K562 (cell line): ENCODE data around the gene TRIM24. TPM values are rescaled to one million over a fixed set of nuclear protein-coding genes. Genes with fewer than 3 reads are reported as not detected.

Source experiments
- ATAC-seq: fragments of 200-7000 bp; cut with Tn5 transposase; 3 replicates; pipeline ENCODE4 v1.9.1; 2020; ENCODE audit warnings: moderate library complexity
- BruUV-seq: library from RNA; stranded (reverse); fragments of 400-500 nt; replicated peaks from 2 replicates; lab custom pipeline; 2021; lab: Mats Ljungman, UMichigan
- CTCF ChIA-PET: fragments of 300-600 bp; formaldehyde crosslinking; extraction: SDS; loops from one replicate; lab custom pipeline; 2021; ENCODE audit warnings: low intra/inter-chr PET ratio; lab: Yijun Ruan, JAX
- POLR2A ChIA-PET: fragments of 300-600, 350-650 bp; sonication (Branson Sonifier 250); formaldehyde crosslinking; extraction: SDS; loops from one replicate; lab custom pipeline; 2021; ENCODE audit warnings: antibody characterized with exemption, inconsistent platforms; lab: Yijun Ruan, JAX
- DNase-seq, 4 experiments: peaks; one replicate each; pipeline versions ENCODE4 v3.0.0 to v3.0.0-alpha.2; 2011 to 2018; ENCODE audit warnings: low spot score in 3 of 4, mixed read lengths in 3 of 4; ENCODE audit errors: extremely low read depth in 1 of 4
- FAIRE-seq: peaks from 2 replicates; lab custom pipeline; 2011; peaks lifted over from hg19 to GRCh38; lab: Jason Lieb, UNC
- H2AFZ ChIP-seq: 2 replicates; pipeline ENCODE4 v1.6.0; 2011; ENCODE audit warnings: low read depth, low read length, control low read depth, inconsistent platforms
- H3K27ac ChIP-seq: fragments of 200-600 bp; 3 replicates; pipeline ENCODE4 v1.8.0; 2011; ENCODE audit warnings: low read depth, mild to moderate bottlenecking, control low read depth, inconsistent platforms, low read length, moderate library complexity, mixed read lengths; ENCODE audit errors: extremely low read depth
- H3K27me3 ChIP-seq, 2 experiments: fragments of 300-600 bp in 1 of 2; 2 replicates in 1 of 2; 3 replicates in 1 of 2; pipeline versions ENCODE4 v1.6.0 to v1.8.0; 2011; ENCODE audit warnings: inconsistent platforms in 2 of 2, low read length in 2 of 2, mild to moderate bottlenecking in 1 of 2, mixed read lengths in 1 of 2, moderate library complexity in 1 of 2; ENCODE audit not compliant: control insufficient read depth in 2 of 2, insufficient read depth in 2 of 2
- H3K36me3 ChIP-seq: fragments of 300-600 bp; 3 replicates; pipeline ENCODE4 v1.8.0; 2011; ENCODE audit warnings: mild to moderate bottlenecking, low read length, inconsistent platforms; ENCODE audit not compliant: control insufficient read depth, insufficient read depth
- H3K4me1 ChIP-seq, 2 experiments: fragments of 200-600 bp in 1 of 2; replicated peaks in 1 of 2; 2 replicates in 1 of 2; 3 replicates in 1 of 2; pipeline versions ENCODE4 v1.5.1 to v1.8.0; 2011; ENCODE audit warnings: inconsistent platforms in 2 of 2, low read length in 2 of 2, mild to moderate bottlenecking in 1 of 2, mixed read lengths in 1 of 2, moderate library complexity in 1 of 2; ENCODE audit not compliant: control insufficient read depth in 2 of 2, insufficient read depth in 2 of 2
- H3K4me2 ChIP-seq: 2 replicates; pipeline ENCODE4 v1.6.1; 2011; ENCODE audit warnings: low read length, control low read depth, inconsistent platforms, mixed read lengths; ENCODE audit not compliant: insufficient read depth
- H3K4me3 ChIP-seq: fragments of 200-600 bp; sonication (generic), shearing (Covaris generic); 2 replicates; pipeline ENCODE4 v1.5.1; 2016; ENCODE audit warnings: control low read depth, inconsistent platforms
- H3K79me2 ChIP-seq: fragments of 200-600 bp; 3 replicates; pipeline ENCODE4 v1.8.0; 2011; ENCODE audit warnings: low read length, inconsistent platforms; ENCODE audit not compliant: control insufficient read depth, insufficient read depth
- H3K9ac ChIP-seq, 2 experiments: 2 replicates each; pipeline versions ENCODE4 v1.6.0 to v1.6.1; 2011; ENCODE audit warnings: low read depth in 2 of 2, low read length in 2 of 2, control low read depth in 1 of 2, inconsistent platforms in 1 of 2, mild to moderate bottlenecking in 1 of 2, mixed read lengths in 1 of 2; ENCODE audit not compliant: insufficient read depth in 1 of 2
- H3K9me1 ChIP-seq: one replicate; pipeline ENCODE4 v1.6.0; 2011; ENCODE audit warnings: inconsistent platforms, mild to moderate bottlenecking, low read length, moderate library complexity; ENCODE audit not compliant: control insufficient read depth, insufficient read depth
- H3K9me3 ChIP-seq: replicated peaks from 2 replicates; pipeline ENCODE4 v1.5.1; 2011; ENCODE audit warnings: low read depth, low read length, inconsistent platforms; ENCODE audit not compliant: control insufficient read depth, insufficient read depth
- H4K20me1 ChIP-seq: replicated peaks from 2 replicates; pipeline ENCODE4 v1.6.1; 2011; ENCODE audit warnings: low read length, inconsistent platforms, mixed read lengths; ENCODE audit not compliant: control insufficient read depth, insufficient read depth
- ARHGAP35 ChIP-seq: fragments of 450-650 bp; IDR thresholded peaks from 2 replicates; pipeline ENCODE4 v1.6.1; 2018; ENCODE audit not compliant: partially characterized antibody
- BRD9 ChIP-seq: fragments of 450-650 bp; IDR thresholded peaks from 2 replicates; pipeline ENCODE4 v1.6.1; 2018; ENCODE audit warnings: low read depth; ENCODE audit not compliant: partially characterized antibody
- FOS ChIP-seq: IDR thresholded peaks from 3 replicates; pipeline ENCODE4 v1.6.1; 2011; ENCODE audit not compliant: insufficient read length; ENCODE audit errors: extremely low read depth
- FOXA3 ChIP-seq, 2 experiments: fragments of 450-650 bp in 1 of 2; sonication (generic) in 1 of 2; formaldehyde crosslinking; IDR thresholded peaks in 1 of 2; conservative IDR thresholded peaks in 1 of 2; 2 replicates each; pipeline versions ENCODE4 v1.4.0 to v1.8.0; 2020 to 2022; ENCODE audit warnings: mild to moderate bottlenecking in 2 of 2, missing genetic modification reagents in 1 of 2
- FOXJ3 ChIP-seq: sonication (generic); formaldehyde crosslinking; IDR thresholded peaks from 2 replicates; pipeline ENCODE4 v1.4.0; 2020; ENCODE audit warnings: mild to moderate bottlenecking, missing genetic modification reagents
- NFRKB ChIP-seq: fragments of 450-650 bp; IDR thresholded peaks from 2 replicates; pipeline ENCODE4 v1.6.1; 2016; ENCODE audit warnings: low read depth
- NR2F6 ChIP-seq: fragments of 450-650 bp; formaldehyde crosslinking; IDR thresholded peaks from 2 replicates; pipeline ENCODE4 v1.4.0; 2020; ENCODE audit warnings: mild to moderate bottlenecking
- PHF20 ChIP-seq: fragments of 450-650 bp; IDR thresholded peaks from 2 replicates; pipeline ENCODE4 v1.6.1; 2018; ENCODE audit not compliant: partially characterized antibody
- POLR2AphosphoS2 ChIP-seq: IDR thresholded peaks from 2 replicates; pipeline ENCODE4 v1.6.1; 2012; ENCODE audit warnings: low read length, improper control_type of control experiment
- PURB ChIP-seq: sonication (generic); formaldehyde crosslinking; IDR thresholded peaks from 2 replicates; pipeline ENCODE4 v1.9.0; 2021; ENCODE audit warnings: low read depth, mild to moderate bottlenecking, missing genetic modification reagents
- SRSF9 ChIP-seq: fragments of 200-400 bp; formaldehyde crosslinking; IDR thresholded peaks from 2 replicates; pipeline ENCODE4 v1.6.1; 2017; ENCODE audit warnings: low read depth, low read length, borderline replicate concordance
- XRCC5 ChIP-seq: fragments of 200-400 bp; formaldehyde crosslinking; IDR thresholded peaks from 2 replicates; pipeline ENCODE4 v1.6.1; 2017; ENCODE audit warnings: low read depth, mild to moderate bottlenecking, low read length
- ZNF124 ChIP-seq: sonication (generic); formaldehyde crosslinking; IDR thresholded peaks from 2 replicates; pipeline ENCODE4 v1.8.1; 2022; ENCODE audit warnings: missing genetic modification reagents
- ZNF140 ChIP-seq: fragments of 250-450 bp; sonication (Bioruptor Pico); IDR thresholded peaks from 2 replicates; pipeline ENCODE4 v1.8.0; 2021; ENCODE audit warnings: moderate library complexity, mild to moderate bottlenecking, inconsistent platforms
- ZNF347 ChIP-seq: fragments of 450-650 bp; formaldehyde crosslinking; IDR thresholded peaks from 2 replicates; pipeline ENCODE4 v1.4.0; 2020; ENCODE audit warnings: low read depth, mild to moderate bottlenecking, moderate library complexity
- whole genome bisulfite sequencing: fragments of 100-300 bp; shearing (Covaris generic); methylation state at CpG from one replicate; pipeline ENCODE4 v1.1.6; 2016; ENCODE audit warnings: low coverage, mixed read lengths; ENCODE audit not compliant: insufficient coverage; ENCODE audit errors: missing lambda C conversion rate; 5-methylcytosine and 5-hydroxymethylcytosine counted together
- in situ Hi-C: fragments of 300-500 bp; cut with MboI; formaldehyde crosslinking; loops from 4 replicates; pipeline ENCODE4 v1.15.0; 2018; ENCODE audit warnings: inconsistent platforms, mixed read lengths
- intact Hi-C: fragments of 100-400 bp; cut with micrococcal nuclease; formaldehyde crosslinking; loops from 2 replicates; pipeline ENCODE4 v1.14.2; 2022
- polyA plus RNA-seq, 8 experiments: library from polyadenylated mRNA; depleted of rRNA in 4 of 8; stranded (reverse) in 5 of 8; unstranded in 3 of 8; fragments of >200 nt; fragmentation: Nextera tagmentation in 2 of 8; fragmentation: Illumina TruSeq in 1 of 8; extraction: Ambion mirVana in 2 of 8; extraction: Trizol in 1 of 8; gene quantifications; 2 replicates each; pipeline versions ENCODE4 v1.2.1 to v1.2.3, GENCODE V29; 2011 to 2014; ENCODE audit warnings: inconsistent platforms in 1 of 8, missing spikeins in 1 of 8
- total RNA-seq, 7 experiments: library from RNA; depleted of rRNA in 6 of 7; stranded (reverse); fragments of >200 nt in 6 of 7; fragmentation: Illumina TruSeq in 2 of 7; extraction: Trizol in 2 of 7; gene quantifications; 2 replicates each; pipeline versions ENCODE4 v1.2.1 to v1.2.3, GENCODE V29; 2011 to 2021; ENCODE audit warnings: low replicate concordance in 1 of 7
- TF ChIP-seq, protein P1 (sequence below), 2 experiments: IDR thresholded peaks in 1 of 2; conservative IDR thresholded peaks in 1 of 2; 2 replicates each; pipeline ENCODE4 v1.6.1; 2016; ENCODE audit warnings: low read depth in 2 of 2, mild to moderate bottlenecking in 1 of 2, missing compliant biosample characterization in 1 of 2, missing genetic modification characterization in 1 of 2, moderate library complexity in 1 of 2
- TF ChIP-seq, protein P2 (sequence below): IDR thresholded peaks from 2 replicates; pipeline ENCODE4 v1.6.1; 2011; ENCODE audit warnings: borderline replicate concordance, low read depth, mild to moderate bottlenecking, moderate library complexity, low read length; ENCODE audit not compliant: insufficient read depth, poor library complexity, severe bottlenecking

The TRIM24 gene
- total and polyA plus RNA-seq, 9 of the 15 experiments (the other 6 are each of a cell fraction or from before 2014, with no cell fraction given) = 13.4 to 74.0 (median 41.7) TPM

DNA sequence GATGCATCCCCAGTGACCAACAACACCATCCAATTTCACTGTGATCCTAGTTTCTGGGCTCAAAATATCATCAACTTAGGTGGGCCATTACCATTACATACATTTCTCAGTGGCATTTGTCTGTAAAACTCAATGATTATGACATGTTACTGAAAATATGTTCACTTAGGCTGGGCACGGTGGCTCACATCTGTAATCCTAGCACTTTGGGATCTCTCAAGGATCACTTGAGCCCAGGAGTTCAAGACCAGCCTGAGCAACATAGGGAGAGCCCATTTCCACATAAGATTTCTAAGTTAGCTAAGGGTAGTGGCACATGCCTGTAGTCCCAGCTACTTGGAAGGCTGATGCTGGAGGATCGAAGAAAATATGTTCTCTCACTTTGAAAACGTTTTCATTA lies 91.0 kb downstream of the TRIM24 start:
- Histone ChIP-seq H3K9me1 (no peaks in the 10 kb centered on the region), H2AFZ (no peak overlapping the region), H3K4me3 (no peak overlapping the region), H3K9me3 (peaks cover 11% of the 10 kb centered on the region), H3K4me2 (no peak overlapping the region), H3K36me3 (peaks cover 83% of the 10 kb centered on the region), H3K79me2 (no peaks in the 10 kb centered on the region), H3K4me1 (no peaks in the 10 kb centered on the region), H3K27me3 (no peaks in the 10 kb centered on the region), H3K27ac (no peak overlapping the region), H3K9ac (no peak overlapping the region), H4K20me1 (no peaks in the 10 kb centered on the region)
- ATAC-seq = no peak
- TF ChIP-seq FOS (no peak), NR2F6 (CRISPR knock-in tag) (no peak), FOXA3 (CRISPR knock-in tag; conservative IDR thresholded peaks at IDR 0.05 in 1 of 2, IDR thresholded peaks at IDR 0.05 in 1 of 2) (no peak), POLR2AphosphoS2 (no peak), NFRKB (no peak), ZNF347 (CRISPR knock-in tag) (no peak), FOXJ3 (CRISPR knock-in tag) (no peak), ZNF124 (CRISPR knock-in tag) (no peak), BRD9 (no peak), XRCC5 (no peak), ZNF140 (CRISPR knock-in tag) (no peak), PURB (CRISPR knock-in tag) (no peak), SRSF9 (no peak), ARHGAP35 (no peak), PHF20 (no peak)
- TF ChIP-seq, protein P1, sequence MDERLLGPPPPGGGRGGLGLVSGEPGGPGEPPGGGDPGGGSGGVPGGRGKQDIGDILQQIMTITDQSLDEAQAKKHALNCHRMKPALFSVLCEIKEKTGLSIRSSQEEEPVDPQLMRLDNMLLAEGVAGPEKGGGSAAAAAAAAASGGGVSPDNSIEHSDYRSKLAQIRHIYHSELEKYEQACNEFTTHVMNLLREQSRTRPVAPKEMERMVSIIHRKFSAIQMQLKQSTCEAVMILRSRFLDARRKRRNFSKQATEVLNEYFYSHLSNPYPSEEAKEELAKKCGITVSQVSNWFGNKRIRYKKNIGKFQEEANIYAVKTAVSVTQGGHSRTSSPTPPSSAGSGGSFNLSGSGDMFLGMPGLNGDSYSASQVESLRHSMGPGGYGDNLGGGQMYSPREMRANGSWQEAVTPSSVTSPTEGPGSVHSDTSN (CRISPR knock-in tag; IDR thresholded peaks at IDR 0.05; ENCODE audit: low read depth) = no peak
- TF ChIP-seq, protein P1 (tag; conservative IDR thresholded peaks at IDR 0.05; ENCODE audit: low read depth) = no peak
- TF ChIP-seq, protein P2, sequence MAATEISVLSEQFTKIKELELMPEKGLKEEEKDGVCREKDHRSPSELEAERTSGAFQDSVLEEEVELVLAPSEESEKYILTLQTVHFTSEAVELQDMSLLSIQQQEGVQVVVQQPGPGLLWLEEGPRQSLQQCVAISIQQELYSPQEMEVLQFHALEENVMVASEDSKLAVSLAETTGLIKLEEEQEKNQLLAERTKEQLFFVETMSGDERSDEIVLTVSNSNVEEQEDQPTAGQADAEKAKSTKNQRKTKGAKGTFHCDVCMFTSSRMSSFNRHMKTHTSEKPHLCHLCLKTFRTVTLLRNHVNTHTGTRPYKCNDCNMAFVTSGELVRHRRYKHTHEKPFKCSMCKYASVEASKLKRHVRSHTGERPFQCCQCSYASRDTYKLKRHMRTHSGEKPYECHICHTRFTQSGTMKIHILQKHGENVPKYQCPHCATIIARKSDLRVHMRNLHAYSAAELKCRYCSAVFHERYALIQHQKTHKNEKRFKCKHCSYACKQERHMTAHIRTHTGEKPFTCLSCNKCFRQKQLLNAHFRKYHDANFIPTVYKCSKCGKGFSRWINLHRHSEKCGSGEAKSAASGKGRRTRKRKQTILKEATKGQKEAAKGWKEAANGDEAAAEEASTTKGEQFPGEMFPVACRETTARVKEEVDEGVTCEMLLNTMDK = no peak
- no peak for DNase-seq
- POLR2A ChIA-PET = no interaction called here
- no peak for FAIRE-seq
- no TSS peak for BruUV-seq
- in situ Hi-C loops (no loop called here), intact Hi-C loops (no loop called here)
- CTCF ChIA-PET = no interaction called here
- WGBS = 88% methylated on average over 3 of the region's 3 CpGs
